ENCODE measurements around the gene BRD3. TPM values are rescaled to one million over a fixed set of nuclear protein-coding genes. Genes with fewer than 3 reads are reported as not detected.

The BRD3 gene
- total RNA-seq, 1 donor from 2014 or later = 39.6 TPM

DNA sequence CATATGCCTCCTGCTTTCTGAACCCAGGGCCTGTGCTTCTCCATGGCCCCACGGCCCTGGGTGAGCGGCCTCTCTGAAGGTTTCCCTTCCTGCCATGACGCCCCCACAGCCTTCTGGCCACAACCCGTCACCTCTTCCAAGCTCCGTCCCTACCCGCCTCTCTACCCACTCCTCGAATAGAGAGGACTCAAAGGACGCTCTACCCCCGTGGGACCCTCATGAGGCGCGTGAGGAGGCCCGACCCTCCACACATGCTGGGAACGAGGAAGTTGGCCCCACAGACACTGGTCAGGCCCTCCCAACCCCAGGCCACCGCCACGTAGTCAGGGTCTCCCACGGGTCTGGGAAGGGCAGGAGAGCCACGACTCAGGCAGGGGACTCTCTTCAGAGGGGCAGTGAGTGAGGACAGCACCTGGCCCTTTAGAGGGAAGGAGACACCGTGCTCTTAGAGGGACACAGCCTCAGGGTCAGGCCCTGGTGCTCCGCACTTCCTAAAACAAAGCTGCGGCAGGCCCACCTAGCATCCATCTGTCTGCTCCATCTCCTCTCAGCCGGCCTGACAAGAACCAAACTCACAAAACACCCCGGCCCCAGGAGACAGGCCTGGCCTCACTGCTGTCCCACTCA lies 5.3 kb downstream of the BRD3 start:
- no peak overlapping the region for H3K27ac Mint-ChIP-seq (ENCODE audit: unreplicated experiment)
- DNase-seq (ENCODE audit: low read depth) = no peak

DNA sequence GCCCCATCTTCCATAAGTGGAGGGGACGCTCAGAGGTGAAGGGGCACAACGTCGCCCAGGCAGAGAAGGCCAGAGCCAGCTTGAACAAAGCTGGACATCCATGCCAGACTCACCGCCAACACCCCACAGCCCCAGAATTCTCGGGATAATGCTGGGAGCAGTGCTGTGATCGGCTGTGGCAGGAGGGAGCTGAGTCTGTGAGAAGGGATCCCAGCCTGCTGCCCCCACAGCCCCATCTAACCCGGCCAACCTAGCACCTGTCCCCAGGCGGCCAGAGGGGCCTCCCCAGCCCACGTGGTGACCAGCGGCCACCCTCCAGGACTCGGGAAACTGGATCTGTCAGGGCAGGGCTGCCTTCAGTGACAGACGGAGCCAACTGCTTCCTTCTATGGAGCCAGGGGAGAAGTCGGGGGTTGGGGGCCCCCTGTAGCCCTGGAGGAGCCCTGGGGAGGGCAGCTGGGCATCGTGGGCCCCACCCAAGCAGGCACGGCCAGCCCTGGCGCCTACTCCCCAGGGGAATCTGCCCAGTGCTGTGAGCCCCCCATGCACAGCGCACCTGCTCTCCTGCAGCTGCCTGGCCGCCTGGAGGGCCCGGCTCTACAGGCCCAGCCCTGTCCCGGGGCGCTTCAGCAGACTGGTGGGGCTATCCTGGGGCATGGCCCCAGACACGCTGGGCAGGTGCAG lies 6.0 kb downstream of the BRD3 start:
- Mint-ChIP-seq H3K9me3 (ENCODE audit: unreplicated experiment) (no peaks in the 10 kb centered on the region), H3K4me1 (ENCODE audit: low read depth, unreplicated experiment) (peaks cover 22% of the 10 kb centered on the region), H3K36me3 (ENCODE audit: low read depth, unreplicated experiment) (peaks cover 4% of the 10 kb centered on the region), H3K27ac (ENCODE audit: unreplicated experiment) (no peak overlapping the region), H3K27me3 (ENCODE audit: low read depth, unreplicated experiment) (no peaks in the 10 kb centered on the region), H3K4me3 (ENCODE audit: unreplicated experiment) (no peak overlapping the region)
- Histone ChIP-seq H3K4me2 (ENCODE audit: low read length) (no peak overlapping the region), H4K20me1 (ENCODE audit: insufficient read depth, low read length) (peaks cover 99% of the 10 kb centered on the region), H3K79me2 (ENCODE audit: insufficient read depth, low read length) (peaks cover 100% of the 10 kb centered on the region), H3K27me3 (ENCODE audit: insufficient read depth, low read length) (no peaks in the 10 kb centered on the region), H3K36me3 (ENCODE audit: insufficient read depth, low read length) (no peaks in the 10 kb centered on the region), H3K9ac (ENCODE audit: low read length) (no peak overlapping the region), H3K4me3 (ENCODE audit: insufficient read depth, low read depth, low read length) (no peak overlapping the region), H3K27ac (ENCODE audit: low read depth, low read length) (no peak overlapping the region), H3K4me1 (ENCODE audit: insufficient read depth, low read length) (peaks cover 43% of the 10 kb centered on the region), H3K9me3 (ENCODE audit: insufficient read depth, low read depth, low read length) (no peaks in the 10 kb centered on the region), H2AFZ (ENCODE audit: low read depth, low read length) (no peak overlapping the region)
- FAIRE-seq (no peak), DNase-seq (ENCODE audit: low read depth) (no peak)
- TF ChIP-seq, protein P1, sequence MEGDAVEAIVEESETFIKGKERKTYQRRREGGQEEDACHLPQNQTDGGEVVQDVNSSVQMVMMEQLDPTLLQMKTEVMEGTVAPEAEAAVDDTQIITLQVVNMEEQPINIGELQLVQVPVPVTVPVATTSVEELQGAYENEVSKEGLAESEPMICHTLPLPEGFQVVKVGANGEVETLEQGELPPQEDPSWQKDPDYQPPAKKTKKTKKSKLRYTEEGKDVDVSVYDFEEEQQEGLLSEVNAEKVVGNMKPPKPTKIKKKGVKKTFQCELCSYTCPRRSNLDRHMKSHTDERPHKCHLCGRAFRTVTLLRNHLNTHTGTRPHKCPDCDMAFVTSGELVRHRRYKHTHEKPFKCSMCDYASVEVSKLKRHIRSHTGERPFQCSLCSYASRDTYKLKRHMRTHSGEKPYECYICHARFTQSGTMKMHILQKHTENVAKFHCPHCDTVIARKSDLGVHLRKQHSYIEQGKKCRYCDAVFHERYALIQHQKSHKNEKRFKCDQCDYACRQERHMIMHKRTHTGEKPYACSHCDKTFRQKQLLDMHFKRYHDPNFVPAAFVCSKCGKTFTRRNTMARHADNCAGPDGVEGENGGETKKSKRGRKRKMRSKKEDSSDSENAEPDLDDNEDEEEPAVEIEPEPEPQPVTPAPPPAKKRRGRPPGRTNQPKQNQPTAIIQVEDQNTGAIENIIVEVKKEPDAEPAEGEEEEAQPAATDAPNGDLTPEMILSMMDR (IDR thresholded peaks at IDR 0.05; ENCODE audit: insufficient read depth, low read depth, low read length) = no peak
- no peak for TF ChIP-seq EZH2 (IDR thresholded peaks at IDR 0.05; ENCODE audit: insufficient read depth, low read length)

More for the DNA sequence above, 5.3 kb downstream of the BRD3 start:
- H3K9me3 Mint-ChIP-seq (ENCODE audit: unreplicated experiment) = no peaks in the 10 kb centered on the region
- Histone ChIP-seq H3K4me1 (ENCODE audit: insufficient read depth, low read length) (peaks cover 40% of the 10 kb centered on the region), H4K20me1 (ENCODE audit: insufficient read depth, low read length) (peaks cover 94% of the 10 kb centered on the region), H3K27ac (ENCODE audit: low read depth, low read length) (no peak overlapping the region), H3K4me2 (ENCODE audit: low read length) (no peak overlapping the region), H3K27me3 (ENCODE audit: insufficient read depth, low read length) (no peaks in the 10 kb centered on the region), H3K79me2 (ENCODE audit: insufficient read depth, low read length) (peaks cover 98% of the 10 kb centered on the region), H3K36me3 (ENCODE audit: insufficient read depth, low read length) (no peaks in the 10 kb centered on the region), H3K9ac (ENCODE audit: low read length) (no peak overlapping the region), H2AFZ (ENCODE audit: low read depth, low read length) (no peak overlapping the region), H3K9me3 (ENCODE audit: insufficient read depth, low read depth, low read length) (no peaks in the 10 kb centered on the region), H3K4me3 (ENCODE audit: insufficient read depth, low read depth, low read length) (no peak overlapping the region)
- H3K4me1 Mint-ChIP-seq (ENCODE audit: low read depth, unreplicated experiment) = peaks cover 22% of the 10 kb centered on the region
- H3K4me3 Mint-ChIP-seq (ENCODE audit: unreplicated experiment) = no peak overlapping the region
- TF ChIP-seq, protein P1 (IDR thresholded peaks at IDR 0.05; ENCODE audit: insufficient read depth, low read depth, low read length) = no peak
- TF ChIP-seq EZH2 (IDR thresholded peaks at IDR 0.05; ENCODE audit: insufficient read depth, low read length) = no peak
- no peak for FAIRE-seq
- H3K27me3 Mint-ChIP-seq (ENCODE audit: low read depth, unreplicated experiment) = no peaks in the 10 kb centered on the region
- peaks cover 4% of the 10 kb centered on the region for H3K36me3 Mint-ChIP-seq (ENCODE audit: low read depth, unreplicated experiment)

Measured in astrocyte (in vitro differentiated cells and primary cell).